GM19372 (cell line): ENCODE data around the gene ITM2B.
A peak's percentile ranks its signal among the peaks of the same experiment; 100 is the strongest.

Experiments used
- ATAC-seq: cut with Tn5 transposase; IDR thresholded peaks from one replicate; pipeline ENCODE4 v1.9.1; 2021; ENCODE audit warnings: mild to moderate bottlenecking, low read depth, moderate library complexity; ENCODE audit not compliant: unreplicated experiment

Gene ITM2B

DNA sequence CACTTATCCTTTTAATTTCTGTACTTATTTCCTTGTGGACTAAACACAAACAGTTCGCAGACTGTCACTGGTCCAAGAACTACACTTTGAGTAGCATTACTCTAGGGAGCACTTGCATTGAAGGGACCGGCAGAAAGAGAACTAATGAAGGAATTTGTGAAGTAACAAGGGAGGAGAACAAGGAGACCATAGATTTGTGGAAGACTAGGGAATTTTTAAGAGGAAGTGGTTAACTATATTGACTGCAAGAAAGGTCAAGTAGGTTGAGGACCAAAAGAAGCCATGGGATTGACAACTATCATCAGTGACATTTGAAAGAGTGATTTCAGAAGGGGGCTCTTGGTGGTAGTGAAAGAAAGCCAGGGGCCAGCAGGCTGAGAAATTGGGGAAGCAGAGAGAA lies 66.6 kb downstream of the ITM2B start:
- ATAC-seq = no peak

DNA sequence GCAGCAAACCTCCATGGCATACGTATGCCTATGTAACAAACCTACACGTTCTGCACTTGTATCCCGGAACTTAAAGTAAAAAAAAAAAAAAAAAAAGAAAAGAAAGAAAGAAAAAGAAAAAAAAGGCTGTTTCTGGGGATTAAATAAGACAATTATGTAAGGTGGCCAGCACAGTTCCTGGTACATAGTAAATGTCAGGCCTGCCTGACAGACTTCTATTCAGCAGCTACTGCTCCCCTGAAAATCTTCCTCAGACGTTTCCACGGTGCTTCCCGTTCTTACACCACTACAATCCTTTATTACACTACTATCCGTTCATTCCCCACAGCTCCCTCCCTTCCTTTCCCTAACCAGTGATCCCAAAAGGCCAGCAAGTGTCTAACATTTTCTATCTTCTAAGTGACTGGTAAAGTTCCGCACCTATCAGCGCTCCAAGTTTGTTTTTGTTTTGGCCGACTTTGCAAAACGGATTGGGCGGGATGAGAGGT lies 69.9 kb downstream of the ITM2B start:
- ATAC-seq = peak; percentile 4

DNA sequence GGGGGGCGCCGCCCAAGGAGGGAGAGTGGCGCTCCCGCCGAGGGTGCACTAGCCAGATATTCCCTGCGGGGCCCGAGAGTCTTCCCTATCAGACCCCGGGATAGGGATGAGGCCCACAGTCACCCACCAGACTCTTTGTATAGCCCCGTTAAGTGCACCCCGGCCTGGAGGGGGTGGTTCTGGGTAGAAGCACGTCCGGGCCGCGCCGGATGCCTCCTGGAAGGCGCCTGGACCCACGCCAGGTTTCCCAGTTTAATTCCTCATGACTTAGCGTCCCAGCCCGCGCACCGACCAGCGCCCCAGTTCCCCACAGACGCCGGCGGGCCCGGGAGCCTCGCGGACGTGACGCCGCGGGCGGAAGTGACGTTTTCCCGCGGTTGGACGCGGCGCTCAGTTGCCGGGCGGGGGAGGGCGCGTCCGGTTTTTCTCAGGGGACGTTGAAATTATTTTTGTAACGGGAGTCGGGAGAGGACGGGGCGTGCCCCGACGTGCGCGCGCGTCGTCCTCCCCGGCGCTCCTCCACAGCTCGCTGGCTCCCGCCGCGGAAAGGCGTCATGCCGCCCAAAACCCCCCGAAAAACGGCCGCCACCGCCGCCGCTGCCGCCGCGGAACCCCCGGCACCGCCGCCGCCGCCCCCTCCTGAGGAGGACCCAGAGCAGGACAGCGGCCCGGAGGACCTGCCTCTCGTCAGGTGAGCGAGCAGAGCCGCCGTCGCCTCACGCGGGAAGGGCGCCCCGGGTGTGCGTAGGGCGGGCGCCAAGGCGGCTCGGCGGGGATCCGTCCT lies 70.5 kb downstream of the ITM2B start, which contains the start of gene RB1:
RB1 (plus strand) TSS at position 393 of the 784 bp plus-strand sequence; CDS start at position 555, 162 bp downstream.
- peak; percentile 75 for ATAC-seq

DNA sequence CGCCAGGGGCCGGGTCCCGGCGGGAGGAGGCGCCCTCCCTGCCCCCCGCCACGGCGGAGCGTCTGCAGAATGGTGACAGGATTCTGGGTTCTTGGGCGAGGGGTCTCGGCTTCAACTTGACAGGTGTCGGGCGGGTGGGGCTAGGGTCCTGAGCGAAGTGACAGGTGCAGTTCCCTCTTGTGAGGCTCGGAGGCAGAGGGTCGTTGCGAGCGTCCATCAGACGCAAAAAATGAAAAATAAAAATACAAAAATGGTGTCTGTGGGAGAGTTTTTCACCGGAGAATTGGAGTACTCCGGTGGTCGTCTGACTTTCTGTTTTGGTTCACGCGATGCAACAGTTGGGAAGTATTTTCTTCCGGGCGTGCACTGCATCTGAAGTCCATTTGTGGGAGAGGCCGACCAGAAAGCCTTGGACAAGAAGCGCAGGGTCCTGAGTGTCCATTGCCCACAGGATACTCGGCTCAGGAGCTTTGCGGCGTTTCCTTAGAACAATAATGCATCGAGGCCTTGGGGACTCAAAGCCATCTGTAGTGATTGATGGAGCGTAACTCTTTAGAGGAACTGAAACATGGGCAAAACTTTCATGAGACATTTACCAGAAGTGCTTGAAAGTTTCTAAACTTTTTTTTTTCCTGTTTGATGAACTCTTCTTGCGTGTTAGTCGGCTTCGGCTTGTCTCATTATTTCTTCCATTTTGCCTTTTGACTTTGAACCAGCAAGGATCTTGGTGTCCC lies 71.3 kb downstream of the ITM2B start:
- ATAC-seq = peak; percentile 66

DNA sequence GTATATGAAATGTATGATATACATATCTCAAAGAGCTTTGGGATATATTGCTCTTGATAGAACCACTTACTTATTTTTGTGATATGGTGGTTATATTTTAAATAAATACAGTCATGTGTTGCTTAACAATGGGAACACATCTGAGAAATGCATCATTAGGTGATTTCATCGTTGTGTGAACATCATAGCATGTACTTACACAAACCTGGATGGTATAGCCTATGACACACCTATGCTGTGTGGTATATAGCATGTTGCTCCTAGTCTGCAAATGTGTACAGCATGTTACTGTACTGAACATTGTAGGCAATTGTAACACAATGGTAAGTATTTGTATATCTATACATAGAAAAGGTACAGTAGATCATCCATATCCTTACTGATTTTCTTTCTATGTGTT lies 78.2 kb downstream of the ITM2B start:
- ATAC-seq = no peak

DNA sequence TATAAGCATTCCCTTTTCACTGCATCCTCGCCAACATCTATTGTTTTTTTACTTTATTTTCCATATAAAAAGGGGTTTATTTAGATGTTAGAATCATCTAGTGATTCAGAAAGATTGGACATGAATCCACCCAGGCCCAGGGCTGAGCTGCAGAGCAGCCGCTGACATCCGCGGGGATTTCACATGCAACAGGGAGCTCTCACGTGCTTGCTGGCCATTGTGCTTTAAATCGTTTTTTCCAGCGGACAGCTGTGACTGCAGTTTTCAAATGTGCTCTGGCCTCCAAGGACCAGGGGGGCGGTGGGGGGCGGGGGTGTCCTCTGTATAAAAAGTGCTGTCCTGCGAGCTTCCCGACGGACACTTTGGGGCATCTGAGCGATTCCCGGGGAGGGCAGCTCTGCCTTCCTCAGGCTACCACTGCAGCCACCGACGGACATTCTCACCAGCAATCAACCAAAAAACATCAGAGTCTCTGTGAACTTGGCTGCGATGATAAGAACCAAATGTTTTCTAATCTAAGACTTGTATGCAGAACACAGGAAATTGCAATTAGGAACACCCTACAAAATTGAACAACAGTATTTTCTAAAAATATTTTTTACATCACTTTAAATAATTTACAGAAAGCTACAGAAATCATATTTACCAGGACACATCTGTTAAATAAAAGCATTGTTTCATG lies 83.1 kb downstream of the ITM2B start:
- ATAC-seq = no peak

DNA sequence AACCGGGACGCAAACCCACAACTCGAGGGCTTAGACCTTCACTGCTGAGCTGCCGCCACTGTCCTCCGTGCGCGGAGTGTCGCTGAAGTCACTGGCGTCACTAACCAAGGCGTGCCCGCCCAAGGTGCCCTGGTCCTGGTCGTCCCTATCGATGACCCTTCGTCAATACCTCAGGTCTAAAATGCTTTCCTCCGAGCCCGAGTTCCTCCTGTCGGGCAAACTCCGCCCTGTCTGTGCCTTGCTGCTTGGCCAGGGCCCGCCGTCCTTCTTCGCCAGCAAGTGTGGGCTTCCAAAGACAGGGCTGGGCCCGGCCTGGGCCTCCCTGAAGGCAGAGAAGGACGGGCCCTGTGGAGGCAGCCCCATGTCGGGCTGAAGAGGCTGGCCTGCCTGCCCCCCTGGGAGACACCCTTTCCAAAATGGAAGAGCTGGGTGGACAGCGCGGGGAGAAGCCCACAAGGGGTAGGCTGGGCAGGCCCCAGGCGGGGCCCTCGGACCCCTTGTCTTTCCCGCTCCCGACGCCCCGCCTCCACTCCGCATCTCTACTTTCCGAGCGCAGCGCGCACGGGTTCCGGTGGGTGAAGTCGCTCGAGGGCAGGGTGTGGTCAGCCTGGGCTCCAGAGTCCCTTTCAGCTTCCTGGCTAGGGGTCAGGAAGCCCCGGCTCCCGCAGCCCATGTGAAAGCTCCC lies 84.0 kb downstream of the ITM2B start:
- no peak for ATAC-seq

DNA sequence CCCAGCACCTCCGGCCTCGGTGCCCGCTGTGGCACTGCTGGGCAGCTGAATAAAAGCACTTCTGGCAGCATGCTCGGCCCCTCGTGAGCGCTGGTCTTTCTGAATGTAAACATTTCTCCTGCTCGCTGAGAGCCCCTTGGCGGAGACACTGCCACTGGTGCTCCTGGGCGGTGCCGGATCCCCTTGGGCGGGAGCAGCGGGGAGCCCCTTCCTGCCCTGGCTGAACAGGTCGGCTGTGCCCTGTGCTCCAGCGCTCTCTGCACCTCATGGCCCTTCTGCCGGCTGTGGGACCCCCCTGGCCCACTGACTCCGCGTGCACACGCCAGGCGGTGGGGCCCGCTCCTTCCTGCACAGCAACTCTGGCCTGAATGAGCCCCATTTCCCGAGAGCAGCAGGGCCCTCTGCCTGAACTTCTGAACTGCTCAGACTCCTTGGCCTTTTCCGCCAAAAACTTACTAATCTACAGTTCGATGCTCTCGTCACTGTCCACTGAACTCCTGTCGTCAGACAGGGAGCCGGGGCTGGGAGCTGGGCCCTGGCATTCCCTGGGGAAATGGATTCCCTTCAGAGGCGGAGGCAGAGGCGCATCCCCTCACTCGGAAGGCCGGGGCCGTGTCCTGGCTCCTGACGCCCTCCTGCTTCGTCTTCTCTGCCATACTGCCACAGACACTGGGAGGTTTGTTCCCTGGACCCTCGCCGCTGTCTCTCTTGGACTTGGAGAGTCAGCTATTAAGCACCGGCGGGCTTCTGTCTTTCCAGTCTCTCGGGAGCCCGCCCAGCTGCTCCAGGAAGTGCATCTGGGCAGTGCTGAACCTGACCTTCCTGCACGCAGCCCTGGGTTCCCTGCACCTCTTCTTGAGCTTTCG lies 84.7 kb downstream of the ITM2B start:
- ATAC-seq = no peak

DNA sequence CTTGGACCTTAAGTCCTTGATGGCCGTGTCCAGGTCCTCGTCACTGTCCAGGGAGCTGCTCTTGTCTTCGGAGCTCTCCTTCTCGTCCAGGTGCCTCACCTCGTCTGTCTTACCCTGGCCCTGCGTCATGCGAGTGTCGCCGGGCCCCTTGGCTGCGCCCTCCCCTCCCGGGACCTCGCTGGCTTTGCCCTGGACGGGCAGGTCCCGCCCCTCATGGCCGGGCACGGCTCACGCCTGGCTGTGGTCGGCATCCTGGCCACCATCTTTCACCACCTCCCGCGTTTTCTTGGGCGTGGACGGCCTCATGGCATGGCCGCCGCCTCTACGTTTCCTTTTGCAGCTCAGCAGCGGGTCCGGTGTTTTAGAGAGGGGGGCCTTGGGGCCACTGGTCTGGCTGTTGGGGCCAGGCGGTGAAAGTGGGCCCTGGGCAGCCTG lies 85.4 kb downstream of the ITM2B start:
- ATAC-seq = no peak

DNA sequence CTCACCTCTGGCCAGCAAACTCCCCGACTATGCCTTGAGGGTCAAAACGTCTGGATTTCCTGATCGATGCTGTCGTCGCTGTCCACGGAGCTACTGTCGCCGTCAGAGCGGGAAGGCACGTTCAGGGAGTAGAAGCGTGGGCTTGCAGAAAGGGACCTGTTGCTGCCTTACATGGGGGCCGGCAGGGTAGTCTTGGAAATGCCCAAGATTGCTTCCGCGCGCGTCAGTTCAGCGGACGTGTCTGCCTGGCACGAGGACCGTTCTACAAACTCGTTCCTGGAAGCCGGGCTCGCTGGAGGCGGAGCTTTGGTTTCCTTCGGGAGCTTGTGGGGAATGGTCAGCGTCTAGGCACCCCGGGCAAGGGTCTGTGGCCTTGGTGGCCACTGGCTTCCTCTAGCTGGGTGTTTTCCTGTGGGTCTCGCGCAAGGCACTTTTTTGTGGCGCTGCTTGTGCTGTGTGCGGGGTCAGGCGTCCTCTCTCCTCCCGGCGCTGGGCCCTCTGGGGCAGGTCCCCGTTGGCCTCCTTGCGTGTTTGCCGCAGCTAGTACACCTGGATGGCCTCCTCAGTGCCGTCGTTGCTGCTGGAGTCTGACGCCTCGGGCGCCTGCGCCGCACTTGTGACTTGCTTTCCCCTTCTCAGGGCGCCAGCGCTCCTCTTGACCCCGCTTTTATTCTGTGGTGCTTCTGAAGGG lies 86.0 kb downstream of the ITM2B start:
- ATAC-seq = no peak
